DND-41 (cell line): ENCODE results near the gene ATP10A.

Experiments used
- CTCF ChIP-seq: IDR thresholded peaks from 2 replicates; pipeline ENCODE4 v1.5.1; 2012; ENCODE audit warnings: borderline replicate concordance, low read length, moderate library complexity, mild to moderate bottlenecking; ENCODE audit not compliant: poor library complexity, severe bottlenecking; ENCODE audit errors: extremely low read depth
- EZH2 ChIP-seq: IDR thresholded peaks from 3 replicates; pipeline ENCODE4 v1.6.1; 2012; ENCODE audit warnings: borderline replicate concordance, low read depth, mild to moderate bottlenecking, moderate library complexity, low read length, inconsistent platforms; ENCODE audit not compliant: severe bottlenecking

DNA sequence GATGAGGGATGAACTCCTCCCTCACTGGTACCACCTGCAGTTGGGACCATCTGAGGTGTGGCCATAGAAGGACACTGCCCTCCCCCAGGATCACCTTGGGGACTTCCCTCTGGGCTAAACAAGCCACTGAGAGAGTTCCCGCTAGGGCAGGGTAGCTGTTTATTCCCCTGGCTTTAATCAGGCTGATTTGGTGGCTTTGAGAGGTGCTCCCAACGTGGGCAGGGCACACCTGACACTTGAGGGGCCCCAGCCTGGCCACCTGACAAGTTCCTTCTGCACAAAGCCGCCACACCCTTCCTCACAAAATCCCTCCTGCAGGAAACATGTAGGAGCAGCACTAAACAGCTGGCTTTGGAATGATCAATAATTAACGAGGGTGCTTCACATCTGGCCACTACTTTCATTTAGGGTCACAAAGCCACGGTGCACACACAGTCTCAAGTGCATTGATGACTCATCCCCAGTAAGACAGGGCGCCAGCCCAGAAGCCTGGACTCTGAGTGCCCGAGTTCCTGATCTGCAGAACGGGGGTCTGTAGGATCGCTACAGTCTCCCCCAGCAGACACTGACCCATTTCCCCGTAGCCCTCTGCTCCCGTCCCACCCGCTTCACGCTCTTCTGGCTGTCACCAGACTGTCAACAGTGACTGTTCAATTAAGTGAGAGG is 75.1 kb downstream of the ATP10A start:
- no peak for TF ChIP-seq CTCF
- TF ChIP-seq EZH2, result no peak
